ENCODE results near the gene DGKD. TPM values are rescaled to one million over a fixed set of nuclear protein-coding genes. Genes with fewer than 3 reads are reported as not detected.

Gene DGKD
- total and polyA plus RNA-seq, 2 donors (not counting 1 experiment from before 2014, with no cell fraction given): 6.0 to 9.9 TPM

- no peak overlapping the region for H3K4me2 ChIP-seq (ENCODE audit: extremely low read depth, insufficient read depth, low read length)
These were observed 79.5 kb downstream of the DGKD start for GRCh38 chr2:233433794-233434193.

GRCh38 chr2:233434666-233435330, 80.5 kb downstream of the DGKD start:
- no peaks in the 10 kb centered on the region for H4K20me1 ChIP-seq (ENCODE audit: control insufficient read depth, extremely low read depth, insufficient read depth, low read length)
- TF ChIP-seq EZH2 (IDR thresholded peaks at IDR 0.05; ENCODE audit: low read length, missing control alignments) (no peak), CTCF (conservative IDR thresholded peaks at IDR 0.05 in 1 of 2, IDR thresholded peaks at IDR 0.05 in 1 of 2; ENCODE audit: low read depth in 1 of 2, low read length in 2 of 2) (no peak)
- no peaks in the 10 kb centered on the region for H3K27me3 ChIP-seq (ENCODE audit: control insufficient read depth, insufficient read depth, low read length)
- H3K4me1 ChIP-seq (ENCODE audit: control insufficient read depth, extremely low read depth, insufficient read depth, low read length): no peaks in the 10 kb centered on the region
- H3K36me3 ChIP-seq (ENCODE audit: control insufficient read depth, insufficient read depth, low read length): peaks cover 3% of the 10 kb centered on the region
- no peaks in the 10 kb centered on the region for H3K9me3 ChIP-seq (ENCODE audit: control insufficient read depth, insufficient read depth, low read depth, low read length)
- no peak overlapping the region for H3K4me3 ChIP-seq (replicated peaks in 1 of 4; ENCODE audit: control extremely low read depth in 1 of 4, insufficient read depth in 1 of 4, low read depth in 3 of 4, low read length in 4 of 4)
- H2AFZ ChIP-seq (ENCODE audit: low read length): no peak overlapping the region
- no peak overlapping the region for H3K4me2 ChIP-seq (ENCODE audit: extremely low read depth, insufficient read depth, low read length)
- no peak overlapping the region for H3K9ac ChIP-seq (ENCODE audit: insufficient read depth, low read length)
- no peaks in the 10 kb centered on the region for H3K79me2 ChIP-seq (ENCODE audit: control insufficient read depth, insufficient read depth, low read length)
- no peak for DNase-seq (ENCODE audit: low read depth in 2 of 2)
- no peak overlapping the region for H3K27ac ChIP-seq (ENCODE audit: insufficient read depth, low read length)

More at GRCh38 chr2:233433794-233434193, 79.5 kb downstream of the DGKD start:
- Histone ChIP-seq H3K9me3 (ENCODE audit: control insufficient read depth, insufficient read depth, low read depth, low read length) (no peaks in the 10 kb centered on the region), H3K27me3 (ENCODE audit: control insufficient read depth, insufficient read depth, low read length) (no peaks in the 10 kb centered on the region), H4K20me1 (ENCODE audit: control insufficient read depth, extremely low read depth, insufficient read depth, low read length) (no peaks in the 10 kb centered on the region), H3K36me3 (ENCODE audit: control insufficient read depth, insufficient read depth, low read length) (peaks cover 3% of the 10 kb centered on the region), H3K4me3 (replicated peaks in 1 of 4; ENCODE audit: control extremely low read depth in 1 of 4, insufficient read depth in 1 of 4, low read depth in 3 of 4, low read length in 4 of 4) (no peak overlapping the region), H3K9ac (ENCODE audit: insufficient read depth, low read length) (no peak overlapping the region), H3K79me2 (ENCODE audit: control insufficient read depth, insufficient read depth, low read length) (no peaks in the 10 kb centered on the region), H2AFZ (ENCODE audit: low read length) (no peak overlapping the region), H3K4me1 (ENCODE audit: control insufficient read depth, extremely low read depth, insufficient read depth, low read length) (no peaks in the 10 kb centered on the region), H3K27ac (ENCODE audit: insufficient read depth, low read length) (no peak overlapping the region)
- no peak for DNase-seq (ENCODE audit: low read depth in 2 of 2)
- TF ChIP-seq CTCF (conservative IDR thresholded peaks at IDR 0.05 in 1 of 2, IDR thresholded peaks at IDR 0.05 in 1 of 2; ENCODE audit: low read depth in 1 of 2, low read length in 2 of 2) (no peak), EZH2 (IDR thresholded peaks at IDR 0.05; ENCODE audit: low read length, missing control alignments) (no peak)

GRCh38 chr2:233435436-233436190, 81.3 kb downstream of the DGKD start:
- no peaks in the 10 kb centered on the region for H3K79me2 ChIP-seq (ENCODE audit: control insufficient read depth, insufficient read depth, low read length)
- H3K4me3 ChIP-seq (replicated peaks in 1 of 4; ENCODE audit: control extremely low read depth in 1 of 4, insufficient read depth in 1 of 4, low read depth in 3 of 4, low read length in 4 of 4): no peak overlapping the region
- H3K36me3 ChIP-seq (ENCODE audit: control insufficient read depth, insufficient read depth, low read length): peaks cover 3% of the 10 kb centered on the region
- no peaks in the 10 kb centered on the region for H3K9me3 ChIP-seq (ENCODE audit: control insufficient read depth, insufficient read depth, low read depth, low read length)
- H3K27me3 ChIP-seq (ENCODE audit: control insufficient read depth, insufficient read depth, low read length): no peaks in the 10 kb centered on the region
- H3K4me2 ChIP-seq (ENCODE audit: extremely low read depth, insufficient read depth, low read length): no peak overlapping the region
- TF ChIP-seq EZH2 (IDR thresholded peaks at IDR 0.05; ENCODE audit: low read length, missing control alignments): no peak
- no peak overlapping the region for H2AFZ ChIP-seq (ENCODE audit: low read length)
- H4K20me1 ChIP-seq (ENCODE audit: control insufficient read depth, extremely low read depth, insufficient read depth, low read length): no peaks in the 10 kb centered on the region
- no peak overlapping the region for H3K9ac ChIP-seq (ENCODE audit: insufficient read depth, low read length)
- no peak overlapping the region for H3K27ac ChIP-seq (ENCODE audit: insufficient read depth, low read length)
- DNase-seq (ENCODE audit: low read depth in 2 of 2): no peak
- H3K4me1 ChIP-seq (ENCODE audit: control insufficient read depth, extremely low read depth, insufficient read depth, low read length): no peaks in the 10 kb centered on the region

All from fibroblast of lung (primary cell).